Effector CD4-positive, alpha-beta T cell (primary cell): ENCODE measurements around the gene NANOS3.
"Not testable (repeated sequence)": the region's sequence is repeated elsewhere in the genome, so short reads cannot be mapped to it uniquely, and the experiment has no call there.

ENCODE experiments used
- DNase-seq: peaks from one replicate; pipeline ENCODE4 v3.0.0-alpha.2; 2020

NANOS3 gene

GRCh38 chr19:13843104-13843921, 33.6 kb upstream of the NANOS3 start:
- no peak for DNase-seq

GRCh38 chr19:13844130-13844631, 32.8 kb upstream of the NANOS3 start:
- DNase-seq: no peak

GRCh38 chr19:13846557-13847406, 30.2 kb upstream of the NANOS3 start:
- peak; percentile 97 for DNase-seq

GRCh38 chr19:13847407-13848339, 29.3 kb upstream of the NANOS3 start:
- peak; percentile 82 for DNase-seq

GRCh38 chr19:13848340-13848677, 28.6 kb upstream of the NANOS3 start:
- no peak for DNase-seq

GRCh38 chr19:13848798-13849676, 27.9 kb upstream of the NANOS3 start:
- no peak for DNase-seq

- DNase-seq: peak; percentile 46
These were observed 26.7 kb upstream of the NANOS3 start for GRCh38 chr19:13849991-13850909.

- DNase-seq: peak; percentile 67
These were observed 25.8 kb upstream of the NANOS3 start for GRCh38 chr19:13850910-13851733.

- not testable (repeated sequence) for DNase-seq
These were observed 25.2 kb upstream of the NANOS3 start for GRCh38 chr19:13851734-13852114.

GRCh38 chr19:13852171-13852707, 24.7 kb upstream of the NANOS3 start:
- DNase-seq: not testable (repeated sequence)

- DNase-seq: no peak
These were observed 20.4 kb upstream of the NANOS3 start for GRCh38 chr19:13856497-13856896.

- no peak for DNase-seq
These were observed 17.5 kb upstream of the NANOS3 start for GRCh38 chr19:13859361-13859880.

GRCh38 chr19:13860679-13861391, 16.1 kb upstream of the NANOS3 start:
- DNase-seq: no peak

- no peak for DNase-seq
These were observed 15.6 kb upstream of the NANOS3 start for GRCh38 chr19:13861392-13861713.

- DNase-seq: peak; percentile 86
These were observed 15.0 kb upstream of the NANOS3 start for GRCh38 chr19:13861714-13862531.

GRCh38 chr19:13864046-13864666, 12.8 kb upstream of the NANOS3 start:
- no peak for DNase-seq
